GM23248 (cell line): Measurements from ENCODE around the gene MAPK11.

Experiments used
- EZH2 ChIP-seq: fragments of 200-600 bp; sonication (generic); IDR thresholded peaks from 2 replicates; pipeline ENCODE4 v1.6.1; 2018; ENCODE audit warnings: antibody characterized with exemption, mild to moderate bottlenecking; ENCODE audit not compliant: insufficient read depth, poor library complexity, severe bottlenecking
- EZH2phosphoT487 ChIP-seq: fragments of 200-600 bp; sonication (generic); IDR thresholded peaks from 2 replicates; pipeline ENCODE4 v1.6.1; 2018; ENCODE audit warnings: antibody characterized with exemption, moderate library complexity, mild to moderate bottlenecking, low read depth; ENCODE audit not compliant: insufficient read depth

GRCh38 chr22:50315289-50316113, 45.3 kb upstream of the MAPK11 start:
- TF ChIP-seq EZH2 (no peak), EZH2phosphoT487 (no peak)
